ENCODE measurements around the gene AGPAT4.

- no peak for TF ChIP-seq CTCF (conservative IDR thresholded peaks at IDR 0.05; ENCODE audit: low read depth, low read length)
- no peak for TF ChIP-seq MAFK (IDR thresholded peaks at IDR 0.05; ENCODE audit: low read depth, low read length)
- TF ChIP-seq BHLHE40 (IDR thresholded peaks at IDR 0.05; ENCODE audit: low read depth, low read length) = no peak
- no peak for TF ChIP-seq RAD21 (IDR thresholded peaks at IDR 0.05; ENCODE audit: low read length)
- TF ChIP-seq MAZ (IDR thresholded peaks at IDR 0.05; ENCODE audit: borderline replicate concordance, low read depth, low read length) = no peak
- no peak for TF ChIP-seq RCOR1 (IDR thresholded peaks at IDR 0.05; ENCODE audit: insufficient replicate concordance, low read length)
- TF ChIP-seq RFX5 (IDR thresholded peaks at IDR 0.05; ENCODE audit: low read depth, low read length) = no peak
- no peak for TF ChIP-seq CEBPB (IDR thresholded peaks at IDR 0.05; ENCODE audit: low read depth, low read length)
- no peak for TF ChIP-seq MXI1 (IDR thresholded peaks at IDR 0.05; ENCODE audit: borderline replicate concordance, low read depth, low read length)
- TF ChIP-seq SMC3 (IDR thresholded peaks at IDR 0.05; ENCODE audit: low read depth, low read length) = no peak
- TF ChIP-seq CHD1 (IDR thresholded peaks at IDR 0.05; ENCODE audit: low read depth, low read length) = no peak
- TF ChIP-seq POLR2A (IDR thresholded peaks at IDR 0.05; ENCODE audit: low read depth, low read length) = no peak
- no peak for TF ChIP-seq FOS (IDR thresholded peaks at IDR 0.05; ENCODE audit: low read depth, low read length)
These were observed 36.7 kb downstream of the AGPAT4 start for GRCh38 chr6:161237176-161237575.
